GM06990 (cell line): Measurements from ENCODE around the gene CRYGA.

Source experiments
- DNase-seq: peaks from one replicate; pipeline ENCODE4 v3.0.0-alpha.2; 2011; ENCODE audit not compliant: insufficient read length; ENCODE audit errors: extremely low read depth
- H3K27me3 ChIP-seq: replicated peaks from 2 replicates; pipeline ENCODE4 v1.6.0; 2011; ENCODE audit warnings: low read length; ENCODE audit not compliant: control insufficient read depth, insufficient read depth
- H3K36me3 ChIP-seq: 2 replicates; pipeline ENCODE4 v1.5.1; 2011; ENCODE audit warnings: low read length; ENCODE audit not compliant: control insufficient read depth, insufficient read depth
- H3K4me3 ChIP-seq: replicated peaks from 2 replicates; pipeline ENCODE4 v1.5.1; 2011; ENCODE audit warnings: low read depth, mild to moderate bottlenecking, control low read depth, low read length
- CTCF ChIP-seq: IDR thresholded peaks from 2 replicates; pipeline ENCODE4 v1.5.1; 2011; ENCODE audit warnings: low read length, control low read depth, mild to moderate bottlenecking, inconsistent platforms; ENCODE audit not compliant: insufficient read depth, poor library complexity, severe bottlenecking

CRYGA gene

GRCh38 chr2:208153156-208153555 lies 10.2 kb downstream of the CRYGA start:
- TF ChIP-seq CTCF = no peak
- Histone ChIP-seq H3K36me3 (no peaks in the 10 kb centered on the region), H3K4me3 (no peak overlapping the region), H3K27me3 (no peaks in the 10 kb centered on the region)
- no peak for DNase-seq

DNA sequence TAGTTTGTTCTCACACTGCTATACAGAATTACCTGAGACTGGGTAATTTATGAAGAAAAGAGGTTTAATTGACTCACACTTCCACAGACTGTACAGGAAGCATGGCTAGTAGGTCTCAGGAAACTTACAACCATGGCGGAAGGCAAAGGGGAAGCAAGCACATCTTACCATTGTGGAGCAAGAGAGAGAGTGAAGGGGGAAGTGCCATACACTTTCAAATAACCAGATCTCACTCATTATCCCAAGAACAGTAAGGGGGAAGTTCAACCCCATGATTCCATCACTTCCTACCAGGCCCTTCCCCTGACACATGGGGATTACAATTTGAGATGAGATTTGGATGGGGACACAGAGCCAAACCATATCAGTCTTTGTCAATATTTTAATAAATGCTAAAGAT lies 12.4 kb downstream of the CRYGA start:
- no peak for DNase-seq
- no peaks in the 10 kb centered on the region for H3K27me3 ChIP-seq
- no peak overlapping the region for H3K4me3 ChIP-seq
- H3K36me3 ChIP-seq = no peaks in the 10 kb centered on the region
- no peak for TF ChIP-seq CTCF

GRCh38 chr2:208150094-208150493 lies 13.3 kb downstream of the CRYGA start:
- Histone ChIP-seq H3K27me3 (no peaks in the 10 kb centered on the region), H3K36me3 (no peaks in the 10 kb centered on the region), H3K4me3 (no peak overlapping the region)
- no peak for DNase-seq
- no peak for TF ChIP-seq CTCF

GRCh38 chr2:208148803-208149202 lies 14.6 kb downstream of the CRYGA start:
- TF ChIP-seq CTCF = no peak
- Histone ChIP-seq H3K36me3 (no peaks in the 10 kb centered on the region), H3K27me3 (no peaks in the 10 kb centered on the region), H3K4me3 (no peak overlapping the region)
- DNase-seq = no peak

DNA sequence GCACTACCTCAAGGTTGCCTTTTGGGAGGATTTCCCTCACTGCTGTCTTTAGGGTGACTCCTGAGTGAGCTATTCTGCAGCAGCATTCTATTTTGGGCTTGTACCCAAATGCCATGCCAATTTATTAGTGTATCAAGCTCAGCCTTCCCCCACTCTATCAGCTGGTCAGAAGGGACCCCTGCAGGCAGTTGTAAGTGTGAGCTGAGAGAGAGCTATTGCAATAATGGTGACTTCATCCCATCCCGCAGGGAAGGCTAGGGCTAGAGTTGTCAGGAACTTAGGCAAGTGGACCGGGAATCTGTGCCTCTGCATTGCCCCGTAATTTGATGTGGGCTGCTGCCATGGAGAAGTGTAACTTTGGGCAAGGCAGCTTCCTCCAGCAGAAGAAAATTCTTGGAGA lies 15.6 kb downstream of the CRYGA start:
- Histone ChIP-seq H3K4me3 (no peak overlapping the region), H3K27me3 (no peaks in the 10 kb centered on the region), H3K36me3 (no peaks in the 10 kb centered on the region)
- TF ChIP-seq CTCF = no peak
- DNase-seq = no peak

- no peaks in the 10 kb centered on the region for H3K36me3 ChIP-seq
- H3K4me3 ChIP-seq = no peak overlapping the region
- no peak for TF ChIP-seq CTCF
- DNase-seq = no peak
- no peaks in the 10 kb centered on the region for H3K27me3 ChIP-seq
Measured at GRCh38 chr2:208147008-208147407, 16.4 kb downstream of the CRYGA start.
